H9 (cell line): ENCODE results near the gene FOXP2. TPM values are rescaled to one million over a fixed set of nuclear protein-coding genes. Genes with fewer than 3 reads are reported as not detected.
A peak's percentile ranks its signal among the peaks of the same experiment; 100 is the strongest.

Experiments
- DNase-seq: peaks from one replicate; pipeline ENCODE4 v3.0.0-alpha.2; 2017
- H2AFZ ChIP-seq: one replicate; pipeline ENCODE4 v1.6.1; 2013; ENCODE audit warnings: mild to moderate bottlenecking, low read length, control low read depth, moderate library complexity
- H2AK5ac ChIP-seq: 2 replicates; pipeline ENCODE4 v1.6.1; 2013; ENCODE audit warnings: low read length, control low read depth, mixed read lengths; ENCODE audit not compliant: insufficient read length
- H2BK120ac ChIP-seq: one replicate; pipeline ENCODE4 v1.6.1; 2013; ENCODE audit warnings: low read depth, mild to moderate bottlenecking, low read length, control low read depth, inconsistent platforms; ENCODE audit not compliant: poor library complexity, severe bottlenecking
- H2BK12ac ChIP-seq: 2 replicates; pipeline ENCODE4 v1.6.1; 2013; ENCODE audit warnings: low read length, control low read depth, mixed read lengths, low read depth; ENCODE audit not compliant: insufficient read length
- H2BK15ac ChIP-seq: 2 replicates; pipeline ENCODE4 v1.6.1; 2013; ENCODE audit warnings: low read depth, low read length, control low read depth
- H2BK20ac ChIP-seq: one replicate; pipeline ENCODE4 v1.6.1; 2013; ENCODE audit warnings: low read depth, mild to moderate bottlenecking, low read length, control low read depth, inconsistent platforms; ENCODE audit not compliant: poor library complexity, severe bottlenecking
- H2BK5ac ChIP-seq: 2 replicates; pipeline ENCODE4 v1.6.1; 2013; ENCODE audit warnings: low read length, control low read depth, mixed read lengths; ENCODE audit not compliant: insufficient read length
- H3K14ac ChIP-seq: 2 replicates; pipeline ENCODE4 v1.6.1; 2013; ENCODE audit warnings: low read length, control low read depth; ENCODE audit not compliant: insufficient read depth
- H3K18ac ChIP-seq: 2 replicates; pipeline ENCODE4 v1.6.1; 2013; ENCODE audit warnings: low read depth, mild to moderate bottlenecking, mixed read lengths, low read length, control low read depth; ENCODE audit not compliant: insufficient read length
- H3K23ac ChIP-seq: 2 replicates; pipeline ENCODE4 v1.6.1; 2013; ENCODE audit warnings: low read length, control low read depth, mixed read lengths, low read depth; ENCODE audit not compliant: insufficient read length
- H3K23me2 ChIP-seq: 2 replicates; pipeline ENCODE4 v1.6.1; 2013; ENCODE audit warnings: low read depth, mild to moderate bottlenecking, mixed read lengths, low read length, control low read depth; ENCODE audit not compliant: insufficient read length, poor library complexity, severe bottlenecking
- H3K27ac ChIP-seq: 2 replicates; pipeline ENCODE4 v1.5.1; 2013; ENCODE audit warnings: low read length, control low read depth, mixed read lengths, low read depth; ENCODE audit not compliant: insufficient read length
- H3K27me3 ChIP-seq: 2 replicates; pipeline ENCODE4 v1.6.1; 2013; ENCODE audit warnings: low read length, control low read depth, inconsistent platforms; ENCODE audit not compliant: insufficient read depth
- H3K4ac ChIP-seq: 2 replicates; pipeline ENCODE4 v1.6.1; 2013; ENCODE audit warnings: low read depth, mild to moderate bottlenecking, control low read depth, inconsistent platforms, low read length, moderate library complexity
- H3K4me1 ChIP-seq: 2 replicates; pipeline ENCODE4 v1.6.1; 2013; ENCODE audit warnings: low read length, control low read depth, inconsistent platforms; ENCODE audit not compliant: insufficient read depth
- H3K4me2 ChIP-seq: 2 replicates; pipeline ENCODE4 v1.6.1; 2013; ENCODE audit warnings: low read length, control low read depth, mixed read lengths; ENCODE audit not compliant: insufficient read length, insufficient read depth
- H3K56ac ChIP-seq: 2 replicates; pipeline ENCODE4 v1.6.1; 2013; ENCODE audit warnings: low read depth, mild to moderate bottlenecking, mixed read lengths, low read length, control low read depth; ENCODE audit not compliant: insufficient read length
- H3K79me1 ChIP-seq: 2 replicates; pipeline ENCODE4 v1.6.1; 2013; ENCODE audit warnings: low read depth, mild to moderate bottlenecking, moderate library complexity, low read length, control low read depth, inconsistent platforms; ENCODE audit not compliant: insufficient read depth, poor library complexity, severe bottlenecking
- H3K79me2 ChIP-seq: 2 replicates; pipeline ENCODE4 v1.6.1; 2013; ENCODE audit warnings: low read length, control low read depth, inconsistent platforms; ENCODE audit not compliant: insufficient read depth
- H3K9ac ChIP-seq: 2 replicates; pipeline ENCODE4 v1.6.1; 2013; ENCODE audit warnings: low read length, control low read depth, mixed read lengths; ENCODE audit not compliant: insufficient read length; ENCODE audit errors: extremely low read depth
- H3K9me3 ChIP-seq: one replicate; pipeline ENCODE4 v1.6.1; 2013; ENCODE audit warnings: low read depth, low read length, inconsistent platforms; ENCODE audit not compliant: control insufficient read depth
- H3T11ph ChIP-seq: one replicate; pipeline ENCODE4 v1.6.1; 2013; ENCODE audit warnings: mild to moderate bottlenecking, low read length, control low read depth, inconsistent platforms
- H4K20me1 ChIP-seq: one replicate; pipeline ENCODE4 v1.6.1; 2013; ENCODE audit not compliant: control insufficient read depth, insufficient read length, insufficient read depth
- H4K5ac ChIP-seq: 2 replicates; pipeline ENCODE4 v1.6.1; 2013; ENCODE audit warnings: low read depth, mild to moderate bottlenecking, mixed read lengths, low read length, control low read depth; ENCODE audit not compliant: insufficient read length
- H4K8ac ChIP-seq: replicated peaks from 2 replicates; pipeline ENCODE4 v1.6.1; 2013; ENCODE audit warnings: low read length, control low read depth, mixed read lengths, low read depth; ENCODE audit not compliant: insufficient read length
- H4K91ac ChIP-seq: 2 replicates; pipeline ENCODE4 v1.6.1; 2013; ENCODE audit warnings: low read depth, mild to moderate bottlenecking, moderate library complexity, mixed read lengths, low read length, control low read depth; ENCODE audit not compliant: insufficient read length
- H3K27ac Mint-ChIP-seq, 3 experiments: 2 replicates in 2 of 3; 3 replicates in 1 of 3; pipeline ENCODE4 v1.8.0; 2020 to 2021; ENCODE audit warnings: mixed read lengths in 3 of 3, mild to moderate bottlenecking in 1 of 3, moderate library complexity in 1 of 3
- H3K27me3 Mint-ChIP-seq: 2 replicates; pipeline ENCODE4 v1.8.0; 2021; ENCODE audit warnings: low read depth, mild to moderate bottlenecking, moderate library complexity, mixed read lengths
- H3K36me3 Mint-ChIP-seq, 3 experiments: 2 replicates in 2 of 3; 3 replicates in 1 of 3; pipeline ENCODE4 v1.8.0; 2020 to 2021; ENCODE audit warnings: low read depth in 3 of 3, mixed read lengths in 3 of 3; ENCODE audit not compliant: insufficient read depth in 1 of 3
- H3K4me1 Mint-ChIP-seq, 2 experiments: 2 replicates each; pipeline ENCODE4 v1.8.0; 2020; ENCODE audit warnings: mixed read lengths in 2 of 2
- H3K4me3 Mint-ChIP-seq, 2 experiments: 2 replicates in 1 of 2; 3 replicates in 1 of 2; pipeline ENCODE4 v1.8.0; 2020 to 2021; ENCODE audit warnings: mild to moderate bottlenecking in 2 of 2, mixed read lengths in 2 of 2, moderate library complexity in 1 of 2
- H3K9me3 Mint-ChIP-seq, 2 experiments: 2 replicates in 1 of 2; 3 replicates in 1 of 2; pipeline ENCODE4 v1.8.0; 2020; ENCODE audit warnings: mild to moderate bottlenecking in 2 of 2, mixed read lengths in 2 of 2, moderate library complexity in 1 of 2
- WGBS: extraction: QIAGEN DNeasy Blood & Tissue Kit; methylation state at CpG from one replicate; pipeline ENCODE4 v1.1.7; 2013; ENCODE audit warnings: missing lambda C conversion rate, low lambda C conversion rate, mixed read lengths; ENCODE audit not compliant: insufficient read length; ENCODE audit errors: extremely low coverage; 5-methylcytosine and 5-hydroxymethylcytosine counted together
- total RNA-seq: library from RNA; stranded (reverse); gene quantifications from 2 replicates; pipeline ENCODE4 v1.2.1, GENCODE V29; 2021
- TF ChIP-seq, protein P1 (sequence below): fragments of 200-600 bp; sonication (generic); conservative IDR thresholded peaks from 3 replicates; pipeline ENCODE4 v1.8.0; 2021; ENCODE audit warnings: antibody characterized with exemption, mild to moderate bottlenecking

FOXP2 gene
- total RNA-seq, 1 experiment from 2014 or later, result not detected

DNA sequence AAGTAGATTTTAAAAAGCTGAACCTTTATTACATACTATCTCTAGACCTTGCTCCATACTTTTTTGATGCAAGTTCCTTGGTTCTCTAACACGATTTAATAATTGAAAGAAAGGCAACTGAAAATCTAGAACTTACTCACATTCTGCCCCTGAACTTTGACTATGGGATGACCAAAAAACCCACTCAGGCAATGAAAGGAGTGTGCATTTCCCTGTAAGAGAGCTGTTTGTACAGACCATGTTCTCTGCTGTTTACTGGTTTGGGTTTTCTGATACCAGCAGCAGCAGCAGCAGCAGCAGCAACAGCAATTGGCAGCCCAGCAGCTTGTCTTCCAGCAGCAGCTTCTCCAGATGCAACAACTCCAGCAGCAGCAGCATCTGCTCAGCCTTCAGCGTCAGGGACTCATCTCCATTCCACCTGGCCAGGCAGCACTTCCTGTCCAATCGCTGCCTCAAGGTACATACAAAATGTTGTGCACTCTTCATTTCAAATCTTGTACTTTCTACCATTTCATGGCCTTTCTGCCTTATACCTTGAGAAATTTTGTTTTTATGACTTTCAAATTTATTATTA is 216.7 kb downstream of the FOXP2 start:
- H3K4me2 ChIP-seq, result no peak overlapping the region

More for the DNA sequence above, 216.7 kb downstream of the FOXP2 start:
- Mint-ChIP-seq H3K27ac (peak overlapping the region in 2 of 3 experiments; percentile 47 to 78; a peak in 1 of 7 replicates), H3K9me3 (no peaks in the 10 kb centered on the region), H3K36me3 (no peaks in the 10 kb centered on the region), H3K27me3 (no peaks in the 10 kb centered on the region), H3K4me3 (no peak overlapping the region), H3K4me1 (peaks cover 25 to 29% of the 10 kb centered on the region in 2 experiments)
- WGBS, result no CpG with 5 or more reads among the region's 3 CpGs
- H3K79me2 ChIP-seq, result no peaks in the 10 kb centered on the region
- no peak overlapping the region for H3K14ac ChIP-seq
- no peaks in the 10 kb centered on the region for H3K9me3 ChIP-seq
- no peaks in the 10 kb centered on the region for H3K23me2 ChIP-seq
- no peaks in the 10 kb centered on the region for H3K79me1 ChIP-seq
- no peak overlapping the region for H3K23ac ChIP-seq
- no peaks in the 10 kb centered on the region for H3K27me3 ChIP-seq
- no peak overlapping the region for H3K9ac ChIP-seq
- no peak overlapping the region for H2AK5ac ChIP-seq
- H2BK15ac ChIP-seq, result no peak overlapping the region
- no peak overlapping the region for H2BK20ac ChIP-seq
- peak overlapping the region; percentile 61 for H2BK120ac ChIP-seq
- H3K56ac ChIP-seq, result no peak overlapping the region
- no peak overlapping the region for H4K8ac ChIP-seq
- H3K4ac ChIP-seq, result no peak overlapping the region
- H3K4me1 ChIP-seq, result peaks cover 15% of the 10 kb centered on the region; the same call in 1 of the 2 replicates
- H3K27ac ChIP-seq, result no peak overlapping the region
- H2BK5ac ChIP-seq, result no peak overlapping the region
- TF ChIP-seq, protein P1, sequence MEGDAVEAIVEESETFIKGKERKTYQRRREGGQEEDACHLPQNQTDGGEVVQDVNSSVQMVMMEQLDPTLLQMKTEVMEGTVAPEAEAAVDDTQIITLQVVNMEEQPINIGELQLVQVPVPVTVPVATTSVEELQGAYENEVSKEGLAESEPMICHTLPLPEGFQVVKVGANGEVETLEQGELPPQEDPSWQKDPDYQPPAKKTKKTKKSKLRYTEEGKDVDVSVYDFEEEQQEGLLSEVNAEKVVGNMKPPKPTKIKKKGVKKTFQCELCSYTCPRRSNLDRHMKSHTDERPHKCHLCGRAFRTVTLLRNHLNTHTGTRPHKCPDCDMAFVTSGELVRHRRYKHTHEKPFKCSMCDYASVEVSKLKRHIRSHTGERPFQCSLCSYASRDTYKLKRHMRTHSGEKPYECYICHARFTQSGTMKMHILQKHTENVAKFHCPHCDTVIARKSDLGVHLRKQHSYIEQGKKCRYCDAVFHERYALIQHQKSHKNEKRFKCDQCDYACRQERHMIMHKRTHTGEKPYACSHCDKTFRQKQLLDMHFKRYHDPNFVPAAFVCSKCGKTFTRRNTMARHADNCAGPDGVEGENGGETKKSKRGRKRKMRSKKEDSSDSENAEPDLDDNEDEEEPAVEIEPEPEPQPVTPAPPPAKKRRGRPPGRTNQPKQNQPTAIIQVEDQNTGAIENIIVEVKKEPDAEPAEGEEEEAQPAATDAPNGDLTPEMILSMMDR, result no peak
- H4K5ac ChIP-seq, result no peak overlapping the region
- H2BK12ac ChIP-seq, result no peak overlapping the region
- H4K20me1 ChIP-seq, result no peaks in the 10 kb centered on the region
- no peak overlapping the region for H3K18ac ChIP-seq
- no peak overlapping the region for H2AFZ ChIP-seq
- H4K91ac ChIP-seq, result no peak overlapping the region
- no peak for DNase-seq
- H3T11ph ChIP-seq, result no peak overlapping the region
